Right forelimb (tissue), 1 donor: ENCODE results near the gene LGALS7B.
A peak's percentile ranks its signal among the peaks of the same experiment; 100 is the strongest.
"Not testable (repeated sequence)": the region's sequence is repeated elsewhere in the genome, so short reads cannot be mapped to it uniquely, and the experiment has no call there.

Experiments used
- DNase-seq: peaks from one replicate; pipeline ENCODE4 v3.0.0-alpha.2; 2018

Gene LGALS7B

DNA sequence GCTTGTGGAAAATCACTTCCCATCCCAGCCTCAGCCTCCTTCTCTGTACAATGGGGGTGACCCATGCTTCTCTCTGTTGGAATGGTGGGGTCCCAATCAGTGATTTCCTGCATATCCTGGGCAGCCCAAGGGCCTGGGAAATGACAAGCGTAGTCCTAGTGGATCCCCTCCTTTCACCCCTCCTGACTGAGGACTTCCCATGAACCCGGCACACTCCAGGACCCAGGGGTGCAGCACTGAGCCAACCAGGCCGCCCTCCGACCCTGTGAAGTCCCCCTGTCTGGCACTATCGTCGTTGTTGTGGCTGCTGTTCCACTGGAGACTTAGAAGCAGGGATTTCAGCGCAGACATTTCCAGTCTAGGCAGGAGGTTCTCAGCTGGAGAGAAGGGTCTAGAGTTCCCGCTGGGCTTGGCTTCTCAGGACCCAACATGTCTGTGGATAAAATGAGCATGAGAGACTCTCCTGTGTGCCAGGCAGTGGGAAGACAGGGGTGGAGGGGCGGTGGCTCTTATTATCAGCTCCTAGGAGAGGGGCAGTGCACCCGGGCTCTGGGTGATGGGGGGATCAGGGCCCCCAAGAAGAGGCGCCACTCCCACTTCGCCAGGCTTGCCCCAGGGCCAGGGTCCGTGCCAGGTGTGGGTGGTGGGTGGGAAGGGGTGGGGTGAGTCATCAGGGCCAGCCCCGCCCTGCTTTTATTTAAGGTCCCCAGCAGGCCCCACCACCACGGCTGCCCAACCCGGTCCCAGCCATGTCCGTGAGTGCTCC is at the start of gene LGALS7B:
LGALS7B (plus strand) TSS at position 723 of the 766 bp plus-strand sequence; CDS start at position 750, 27 bp downstream.
- no peak for DNase-seq

- DNase-seq: no peak
Observed at GRCh38 chr19:38739440-38740256, 49.4 kb upstream of the LGALS7B start.

DNA sequence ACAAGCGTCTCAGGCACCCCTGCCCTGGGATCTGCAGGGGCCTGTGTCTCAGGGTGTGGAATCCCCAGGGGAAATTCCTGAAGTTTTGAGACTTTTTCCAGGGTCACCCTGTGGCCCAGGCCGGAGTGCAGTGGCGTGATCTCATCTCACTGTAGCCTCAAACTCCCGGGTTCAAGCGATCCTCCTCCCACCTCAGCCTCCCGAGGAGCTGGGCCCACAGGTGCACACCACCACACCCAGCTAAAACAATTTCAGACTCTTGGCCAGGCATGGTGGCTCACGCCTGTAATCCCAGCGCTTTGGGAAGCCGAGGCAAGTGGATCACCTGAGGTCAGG is 48.8 kb upstream of the LGALS7B start:
- DNase-seq: no peak

GRCh38 chr19:38740932-38741331 is 48.1 kb upstream of the LGALS7B start:
- no peak for DNase-seq

- no peak for DNase-seq
Observed at GRCh38 chr19:38741670-38742069, 47.3 kb upstream of the LGALS7B start.

DNA sequence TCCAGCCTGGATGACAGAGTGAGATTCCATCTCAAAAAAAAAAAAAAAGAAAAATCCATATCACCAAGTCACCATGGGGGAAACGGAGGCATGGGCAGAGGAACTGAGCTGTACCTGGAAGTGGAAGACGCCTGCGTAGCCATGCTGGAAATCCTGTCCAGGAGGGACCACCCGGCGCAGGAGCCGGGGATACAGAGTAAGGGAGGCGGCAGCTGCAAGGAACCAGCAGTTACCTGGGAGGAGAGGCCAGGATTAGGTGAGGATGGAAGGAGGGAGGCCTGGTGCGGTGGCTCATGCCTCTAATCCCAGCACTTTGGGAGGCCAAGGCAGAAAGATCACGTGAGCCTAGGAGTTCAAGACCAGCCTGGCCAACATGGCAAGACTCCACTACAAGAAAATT is 46.7 kb upstream of the LGALS7B start:
- DNase-seq: no peak

DNA sequence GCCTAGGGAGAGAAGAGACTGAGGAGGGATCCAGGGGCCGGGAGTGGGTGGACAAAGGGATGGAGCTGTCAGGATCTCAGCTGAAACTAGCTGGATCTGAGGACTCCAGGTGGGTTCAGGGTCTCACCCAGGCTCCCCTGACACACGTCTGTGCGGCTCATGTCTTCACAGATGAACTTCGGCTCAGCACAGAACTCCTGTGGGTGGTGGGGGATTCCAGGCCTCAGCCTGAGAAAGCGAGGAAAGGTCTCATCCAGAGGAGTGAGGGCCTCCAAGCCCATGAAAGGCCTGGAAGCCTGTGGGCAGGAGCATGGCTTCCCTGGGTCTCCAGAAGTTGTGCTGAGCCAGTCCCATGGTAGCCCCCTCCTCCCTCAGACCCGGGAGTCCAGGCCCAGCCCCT is 46.1 kb upstream of the LGALS7B start:
- DNase-seq: no peak

DNA sequence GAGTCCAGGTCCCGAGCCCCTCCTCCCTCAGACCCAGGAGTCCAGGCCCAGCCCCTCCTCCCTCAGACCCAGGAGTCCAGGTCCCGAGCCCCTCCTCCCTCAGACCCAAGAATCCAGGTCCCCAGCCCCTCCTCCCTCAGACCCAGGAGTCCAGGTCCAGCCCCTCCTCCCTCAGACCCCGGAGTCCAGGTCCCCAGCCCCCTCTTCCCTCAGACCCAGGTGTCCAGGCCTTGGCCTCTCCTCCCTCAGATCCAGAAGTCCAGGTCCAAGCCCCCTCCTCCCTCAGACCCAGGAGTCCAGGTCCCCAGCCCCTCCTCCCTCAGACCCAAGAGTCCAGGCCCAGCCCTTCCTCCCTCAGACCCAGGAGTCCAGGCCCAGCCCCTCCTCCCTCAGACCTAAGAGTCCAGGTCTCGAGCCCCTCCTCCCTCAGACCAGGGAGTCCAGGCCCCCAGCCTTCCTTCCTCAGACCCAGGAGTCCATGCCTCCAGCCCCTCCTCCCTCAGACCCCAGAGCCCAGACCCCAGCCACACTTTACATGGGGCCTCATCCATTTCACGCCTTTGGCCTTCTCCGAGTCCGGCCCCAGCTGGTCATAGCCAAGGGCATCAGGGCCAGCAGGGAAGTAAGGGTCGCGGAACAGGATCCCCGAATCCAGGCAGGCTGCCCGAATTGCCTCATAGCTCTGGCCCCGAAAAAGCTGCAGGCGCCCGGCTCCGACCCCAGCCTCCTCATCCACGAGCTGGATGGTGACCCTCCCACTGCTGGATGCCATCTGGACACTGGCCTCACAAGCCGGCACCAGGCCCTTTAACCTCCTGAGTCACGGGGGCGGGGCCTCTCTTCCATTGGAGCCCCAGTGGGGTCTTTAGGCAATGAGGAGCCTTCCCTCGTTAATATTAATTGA is 45.4 kb upstream of the LGALS7B start:
- DNase-seq: no peak

GRCh38 chr19:38744298-38744681 is 44.7 kb upstream of the LGALS7B start, which contains the start of gene CAPN12:
TSS of gene CAPN12 (minus strand) at chr19:38744474. CDS start at chr19:38744165, 309 bp downstream.
- DNase-seq: no peak

DNA sequence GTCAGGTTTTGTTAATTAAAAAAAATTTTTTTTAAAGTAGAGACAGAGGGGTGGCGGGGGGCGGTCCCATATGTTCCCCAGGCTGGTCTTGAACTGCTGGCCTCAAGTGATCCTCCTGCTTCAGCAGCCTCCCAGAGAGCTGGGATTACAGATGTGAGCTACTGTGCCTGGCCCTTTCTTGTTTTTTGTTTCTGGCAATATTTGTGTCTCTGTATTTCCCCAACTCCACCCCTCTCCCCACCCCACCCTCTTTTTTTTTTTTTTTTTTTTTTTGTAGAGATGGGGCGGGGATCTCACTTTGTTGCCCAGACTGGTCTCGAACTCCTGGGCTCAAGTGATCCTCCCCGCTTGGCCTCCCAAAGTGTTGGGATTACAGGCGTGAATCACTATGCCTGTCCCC is 44.1 kb upstream of the LGALS7B start:
- no peak for DNase-seq

DNA sequence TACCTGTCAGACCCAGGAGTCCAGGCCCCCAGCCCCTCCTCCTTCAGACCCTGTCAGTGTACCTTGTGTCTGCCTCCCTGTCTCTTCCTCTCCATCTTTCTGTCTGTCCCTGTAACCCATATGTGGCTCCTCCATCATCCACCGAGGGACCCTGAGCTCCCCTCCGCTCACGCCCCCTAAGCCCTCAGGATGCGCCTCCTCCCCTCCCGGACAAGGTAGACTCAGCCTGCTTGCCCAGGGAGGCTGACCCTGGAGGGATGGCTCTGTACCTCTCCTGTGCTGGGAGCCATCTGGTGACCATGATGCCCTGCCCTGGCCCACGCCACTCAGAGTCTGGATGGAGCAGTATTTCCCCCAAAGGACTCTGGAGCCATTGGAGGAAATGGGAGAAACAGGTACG is 43.7 kb upstream of the LGALS7B start:
- DNase-seq: no peak

- DNase-seq: not testable (repeated sequence)
Observed at GRCh38 chr19:38753783-38754182, 35.2 kb upstream of the LGALS7B start.

GRCh38 chr19:38754196-38754595 is 34.8 kb upstream of the LGALS7B start:
- not testable (repeated sequence) for DNase-seq

- DNase-seq: no peak
Observed at GRCh38 chr19:38759590-38760003, 29.4 kb upstream of the LGALS7B start.

- DNase-seq: not testable (repeated sequence)
Observed at GRCh38 chr19:38760805-38761517, 28.0 kb upstream of the LGALS7B start.

DNA sequence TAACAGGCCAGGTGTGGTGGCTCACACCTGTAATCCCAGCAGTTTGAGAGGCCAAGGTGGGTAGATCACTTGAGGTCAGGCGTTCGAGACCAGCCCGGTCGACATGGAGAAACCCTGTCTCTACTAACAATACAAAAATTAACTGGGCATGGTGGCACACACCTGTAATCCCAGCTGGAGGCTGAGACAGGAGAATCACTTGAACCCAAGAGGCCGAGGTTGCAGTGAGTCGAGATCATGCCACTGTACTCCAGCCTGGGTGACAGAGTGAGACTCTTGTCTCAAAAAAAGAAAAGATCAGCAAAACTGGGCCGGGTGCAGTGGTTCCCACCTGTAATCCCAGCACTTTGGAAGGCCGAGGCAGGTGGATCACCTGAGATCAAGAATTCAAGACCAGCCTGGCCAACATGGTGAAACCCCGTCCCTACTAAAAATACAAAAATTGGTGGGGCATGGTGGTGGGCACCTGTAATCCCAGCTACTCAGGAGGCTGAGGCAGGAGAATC is 27.1 kb upstream of the LGALS7B start:
- DNase-seq: not testable (repeated sequence)

DNA sequence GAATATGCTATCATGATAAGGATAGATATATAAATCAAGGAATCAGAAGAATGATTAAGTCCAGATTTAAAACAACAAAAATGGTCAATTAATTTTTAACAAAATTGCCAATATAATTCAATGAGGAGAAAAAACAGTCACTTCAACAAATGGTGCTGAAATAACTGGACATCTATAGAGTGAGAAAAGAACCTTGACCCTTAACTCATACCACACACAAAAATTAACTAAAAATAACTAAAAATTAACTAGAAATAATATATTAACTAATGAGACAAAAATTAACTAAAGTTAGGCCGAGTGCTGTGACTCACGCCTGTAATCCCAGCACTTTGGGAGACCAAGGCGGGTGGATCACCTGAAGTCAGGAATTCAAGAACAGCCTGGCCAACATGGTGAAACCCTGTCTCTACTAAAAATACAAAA is 25.2 kb upstream of the LGALS7B start:
- no peak for DNase-seq

GRCh38 chr19:38765214-38765613 is 23.8 kb upstream of the LGALS7B start:
- DNase-seq: no peak

DNA sequence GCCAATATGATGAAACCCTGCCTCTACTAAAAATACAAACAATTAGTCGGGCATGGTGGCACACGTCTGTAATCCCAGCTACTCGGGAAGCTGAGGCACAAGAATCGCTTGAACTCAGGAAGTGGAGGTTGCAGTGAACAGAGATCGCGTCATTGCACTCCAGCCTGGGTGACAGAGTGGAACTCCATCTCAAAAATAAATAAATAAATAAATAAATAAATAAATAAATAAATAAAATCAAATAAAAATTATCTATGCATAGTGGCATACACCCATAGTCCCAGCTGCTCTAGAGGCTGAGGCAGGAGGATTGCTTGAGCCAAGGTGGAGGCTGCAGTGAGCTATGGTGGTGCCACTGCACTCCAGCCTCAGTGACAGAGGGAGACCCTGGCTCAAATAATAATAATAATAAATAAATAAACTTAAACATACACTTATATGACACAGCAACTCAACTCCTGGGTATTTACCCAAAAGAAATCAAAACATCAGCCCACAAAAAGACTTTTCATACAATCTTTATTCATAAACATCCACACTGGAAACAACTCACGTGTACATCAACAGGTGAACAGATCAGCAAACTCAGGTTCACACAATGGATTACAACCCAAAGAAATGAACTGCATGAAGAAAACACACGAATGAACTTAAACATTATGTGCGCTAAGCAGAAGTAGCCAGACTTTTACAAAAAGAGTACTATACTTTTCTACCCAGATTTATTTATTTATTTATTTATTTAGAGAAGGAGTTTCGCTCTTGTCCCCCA is 22.5 kb upstream of the LGALS7B start:
- DNase-seq: no peak

- peak; percentile 90 for DNase-seq
Observed at GRCh38 chr19:38769635-38770211, 19.3 kb upstream of the LGALS7B start.
